ENCODE data around the gene LMO3.

DNA sequence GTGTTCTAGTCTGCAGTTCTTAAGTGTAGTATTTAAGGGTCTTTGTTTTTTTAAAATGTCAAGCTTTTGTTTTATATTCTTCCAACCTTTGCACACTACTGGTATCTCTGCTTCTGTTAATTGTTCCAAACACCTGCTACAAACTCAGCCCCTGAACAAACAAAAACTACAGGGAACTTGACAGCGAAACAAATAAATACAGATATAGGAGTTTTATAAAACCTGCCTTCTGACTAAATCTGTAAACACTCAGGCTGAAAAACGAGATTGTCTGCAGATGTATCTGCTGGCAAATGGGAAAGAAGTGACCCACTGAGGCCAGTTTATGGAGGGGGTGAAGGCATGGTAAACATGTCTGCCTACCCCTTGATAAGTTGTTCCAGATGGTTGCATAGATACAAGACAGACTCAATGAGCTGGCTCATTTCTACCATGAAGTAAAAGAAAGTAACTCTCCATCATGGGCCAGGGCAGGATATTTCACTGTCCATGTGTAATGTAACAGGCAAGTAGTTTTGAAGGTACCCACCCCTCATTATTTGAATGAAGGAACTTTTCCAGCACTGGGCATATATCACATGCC lies 75.6 kb downstream of the LMO3 start:
- TF ChIP-seq, protein P1, sequence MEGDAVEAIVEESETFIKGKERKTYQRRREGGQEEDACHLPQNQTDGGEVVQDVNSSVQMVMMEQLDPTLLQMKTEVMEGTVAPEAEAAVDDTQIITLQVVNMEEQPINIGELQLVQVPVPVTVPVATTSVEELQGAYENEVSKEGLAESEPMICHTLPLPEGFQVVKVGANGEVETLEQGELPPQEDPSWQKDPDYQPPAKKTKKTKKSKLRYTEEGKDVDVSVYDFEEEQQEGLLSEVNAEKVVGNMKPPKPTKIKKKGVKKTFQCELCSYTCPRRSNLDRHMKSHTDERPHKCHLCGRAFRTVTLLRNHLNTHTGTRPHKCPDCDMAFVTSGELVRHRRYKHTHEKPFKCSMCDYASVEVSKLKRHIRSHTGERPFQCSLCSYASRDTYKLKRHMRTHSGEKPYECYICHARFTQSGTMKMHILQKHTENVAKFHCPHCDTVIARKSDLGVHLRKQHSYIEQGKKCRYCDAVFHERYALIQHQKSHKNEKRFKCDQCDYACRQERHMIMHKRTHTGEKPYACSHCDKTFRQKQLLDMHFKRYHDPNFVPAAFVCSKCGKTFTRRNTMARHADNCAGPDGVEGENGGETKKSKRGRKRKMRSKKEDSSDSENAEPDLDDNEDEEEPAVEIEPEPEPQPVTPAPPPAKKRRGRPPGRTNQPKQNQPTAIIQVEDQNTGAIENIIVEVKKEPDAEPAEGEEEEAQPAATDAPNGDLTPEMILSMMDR (IDR thresholded peaks at IDR 0.05; ENCODE audit: extremely low read depth in 1 of 2, insufficient read depth in 1 of 2, low read depth in 1 of 2, low read length in 2 of 2) = no peak
- TF ChIP-seq, protein P2, sequence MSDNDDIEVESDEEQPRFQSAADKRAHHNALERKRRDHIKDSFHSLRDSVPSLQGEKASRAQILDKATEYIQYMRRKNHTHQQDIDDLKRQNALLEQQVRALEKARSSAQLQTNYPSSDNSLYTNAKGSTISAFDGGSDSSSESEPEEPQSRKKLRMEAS (IDR thresholded peaks at IDR 0.05; ENCODE audit: insufficient read depth, insufficient read length) = no peak
- TF ChIP-seq EZH2 (IDR thresholded peaks at IDR 0.05; ENCODE audit: borderline replicate concordance, low read depth, low read length, severe bottlenecking) (no peak), GATA2 (IDR thresholded peaks at IDR 0.05; ENCODE audit: insufficient read depth, insufficient read length, low read depth, low read length) (no peak), POLR2A (IDR thresholded peaks at IDR 0.05; ENCODE audit: low read depth, low read length) (no peak)

Data from endothelial cell of umbilical vein (primary cell).